AG20443 (cell line): ENCODE data around the gene RAB38.

Source experiments
- DNase-seq: peaks from one replicate; pipeline ENCODE4 v3.0.0; 2012; ENCODE audit warnings: low spot score, mixed read lengths

RAB38 gene

DNA sequence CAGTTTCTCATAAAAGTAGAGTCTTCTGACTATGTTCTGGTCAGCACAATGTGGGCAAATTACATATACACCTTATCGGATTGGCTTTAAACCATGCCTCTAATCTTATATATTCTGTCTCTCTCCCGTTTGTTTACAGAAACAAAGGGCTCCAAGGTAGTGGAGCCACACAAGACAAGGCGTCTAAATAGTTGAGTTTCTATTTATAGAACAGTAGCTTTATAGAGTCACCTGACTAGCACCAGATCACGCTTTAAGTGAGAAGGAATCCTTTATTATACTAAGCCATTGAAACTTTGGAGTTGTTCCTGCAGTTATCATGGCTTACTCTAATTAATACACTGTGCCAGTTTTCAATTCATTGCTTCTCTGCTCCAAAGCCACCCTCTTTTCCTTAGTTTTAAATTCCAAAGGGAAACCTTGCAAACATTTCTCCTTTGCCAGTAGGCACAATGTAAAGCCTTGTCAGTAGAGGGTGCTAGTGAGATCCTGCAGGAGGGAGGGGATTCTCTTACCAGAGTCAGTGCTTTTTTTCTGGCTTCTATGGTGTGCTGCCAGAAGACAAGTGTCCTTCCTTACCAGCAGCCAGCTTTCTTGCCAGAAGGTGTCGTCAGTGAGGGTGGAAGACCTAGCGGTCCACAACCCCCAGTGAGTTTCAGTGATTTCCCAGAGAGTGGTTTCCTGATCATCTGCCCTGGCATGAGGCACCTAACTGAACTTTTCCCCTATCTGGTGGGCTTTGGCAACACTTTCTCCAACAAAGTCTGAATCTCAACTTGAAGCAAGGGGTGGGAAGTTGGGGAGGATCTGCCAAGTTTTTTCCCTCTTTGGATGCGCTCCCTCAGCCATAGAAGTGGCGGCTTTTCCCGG lies 71.7 kb downstream of the RAB38 start:
- DNase-seq = peak; percentile 13

DNA sequence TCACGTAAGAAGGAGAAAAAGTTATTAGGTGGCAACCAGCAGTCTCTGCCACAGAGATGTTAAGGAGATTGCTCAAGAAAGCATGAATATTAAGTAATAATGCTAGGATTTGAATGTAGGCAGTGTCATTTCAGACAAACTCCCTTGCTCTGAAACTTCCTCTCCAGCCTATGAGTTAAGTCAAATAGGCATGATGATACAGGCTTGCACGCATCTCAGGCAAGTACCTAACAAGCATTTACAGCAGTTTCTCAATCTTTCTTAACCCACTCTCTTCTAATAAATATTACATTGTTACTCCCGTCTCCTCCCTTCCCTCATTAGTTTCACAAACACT lies 72.7 kb downstream of the RAB38 start:
- DNase-seq = peak; percentile 12

DNA sequence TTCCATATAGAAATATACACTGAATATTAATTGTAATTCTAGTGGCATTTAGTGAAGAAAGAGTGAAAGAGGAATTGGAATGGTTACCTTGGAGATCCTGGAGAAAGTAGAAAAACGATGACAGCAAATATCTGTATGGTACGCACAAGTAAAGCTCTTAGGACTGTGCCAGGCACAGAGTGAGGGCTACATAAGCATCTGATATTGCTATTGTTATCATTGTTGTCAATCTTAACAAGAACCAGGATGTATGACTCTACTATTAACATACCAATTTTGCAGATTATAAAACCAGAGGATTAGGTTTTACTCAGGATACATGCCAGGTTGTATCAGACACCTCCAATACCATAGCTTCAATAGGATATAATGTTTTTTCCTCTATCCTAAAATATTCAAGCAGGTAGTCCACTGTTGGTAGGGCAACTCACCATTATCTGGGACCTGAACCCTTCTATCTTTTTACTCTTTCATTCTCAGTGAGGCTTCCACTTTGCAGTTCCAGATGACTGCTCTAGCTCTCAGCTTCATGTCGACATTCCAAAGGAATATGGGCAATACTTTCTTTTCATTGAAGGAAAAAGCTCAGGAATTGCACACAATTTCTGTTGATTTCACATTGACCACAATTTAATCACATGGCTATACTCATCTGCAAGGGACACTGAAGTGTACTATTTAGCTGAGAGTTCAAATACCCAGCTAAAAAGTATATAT lies 73.2 kb downstream of the RAB38 start:
- no peak for DNase-seq

DNA sequence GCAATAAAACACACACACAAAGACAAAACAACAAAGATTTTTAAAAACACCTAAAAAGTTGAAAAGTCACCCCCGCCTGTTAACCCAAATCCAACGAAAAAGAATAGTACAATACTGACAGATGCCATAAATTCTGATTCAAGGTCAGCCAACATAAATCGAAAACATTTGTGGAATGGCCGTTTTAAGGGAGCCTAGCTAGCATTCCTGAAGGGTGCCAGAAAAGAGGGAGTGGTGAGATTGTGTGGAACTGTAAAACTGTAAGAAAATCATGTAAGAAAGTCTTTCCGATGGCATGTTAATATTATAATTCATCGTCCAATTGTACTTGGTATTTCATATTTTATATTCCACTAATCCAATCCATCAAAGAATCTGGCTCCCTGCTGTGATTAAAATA lies 75.1 kb downstream of the RAB38 start:
- DNase-seq = peak; percentile 21

DNA sequence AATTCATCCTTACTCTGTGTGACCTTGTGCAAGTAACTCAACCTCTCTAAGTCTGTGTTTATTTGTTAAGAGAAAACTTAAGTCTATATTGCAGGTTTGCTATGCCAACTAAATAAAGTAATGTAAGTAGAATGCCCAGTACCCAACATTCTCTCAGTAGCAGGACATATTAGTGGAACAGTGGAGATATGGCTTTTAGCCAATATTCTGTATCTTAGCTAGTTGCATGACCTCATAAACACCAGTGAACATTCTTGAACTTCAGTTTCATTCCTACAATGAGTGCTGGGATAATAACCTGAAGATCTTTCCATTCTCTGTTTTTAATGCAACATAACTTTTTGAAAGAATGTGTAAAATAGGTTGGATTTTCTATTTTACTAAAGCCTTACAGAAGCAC lies 77.0 kb downstream of the RAB38 start:
- DNase-seq = no peak

DNA sequence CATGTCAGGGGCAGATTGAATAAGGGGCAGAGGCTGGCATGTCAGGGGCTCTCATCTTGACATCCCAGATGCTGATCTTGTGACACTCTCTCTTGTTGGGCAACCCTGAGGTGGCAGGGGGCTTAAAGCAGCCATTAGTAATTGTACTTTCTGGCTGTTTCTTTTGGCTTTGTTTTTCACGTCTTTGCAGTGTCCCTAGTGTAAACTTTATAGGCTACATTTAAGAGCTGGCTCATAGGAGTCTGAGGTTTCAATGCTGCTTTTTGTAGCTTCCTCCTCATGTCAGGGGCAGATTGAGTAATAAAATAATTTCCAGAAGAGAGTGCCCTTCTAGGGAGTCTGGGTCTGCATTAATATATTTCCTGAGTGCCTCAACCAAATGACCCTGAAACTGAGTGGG lies 86.1 kb downstream of the RAB38 start:
- DNase-seq = no peak

DNA sequence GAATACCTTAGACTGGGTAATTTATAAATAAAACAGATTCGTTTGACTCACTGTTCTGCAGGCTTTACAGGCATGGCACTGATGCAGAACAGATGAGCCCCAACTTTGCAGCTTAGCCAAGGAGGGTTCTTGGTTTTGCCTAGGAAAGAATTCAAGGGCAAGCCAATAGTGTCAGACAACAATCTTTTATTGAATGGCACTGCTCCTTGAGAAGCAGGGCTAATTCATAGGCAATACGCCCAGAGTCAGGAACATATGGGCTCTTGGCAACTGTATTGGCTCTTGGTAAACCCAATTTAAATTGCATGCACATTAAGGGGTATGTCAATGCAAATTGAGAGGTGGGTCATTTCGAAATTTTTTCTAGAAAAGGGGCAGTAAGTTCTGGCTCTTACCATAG lies 87.9 kb downstream of the RAB38 start:
- no peak for DNase-seq

DNA sequence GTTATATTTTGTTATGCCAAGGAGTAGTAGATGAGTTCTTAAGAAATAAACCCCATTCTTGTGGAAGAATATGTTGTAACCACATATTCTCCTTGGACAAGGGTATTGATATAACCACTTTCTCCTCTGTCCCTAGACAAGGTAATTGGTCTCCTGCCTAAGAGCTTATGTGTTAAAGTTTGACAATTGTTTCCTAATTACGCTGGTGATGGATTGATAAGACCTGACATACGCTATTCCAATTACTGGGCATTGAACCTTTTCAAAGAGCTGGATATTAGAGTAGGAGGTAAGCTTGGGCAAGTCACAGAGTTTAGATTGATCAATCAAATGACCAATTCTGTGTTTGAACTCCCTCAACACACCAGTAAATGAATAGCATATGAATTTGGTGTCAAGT lies 88.9 kb downstream of the RAB38 start:
- no peak for DNase-seq

DNA sequence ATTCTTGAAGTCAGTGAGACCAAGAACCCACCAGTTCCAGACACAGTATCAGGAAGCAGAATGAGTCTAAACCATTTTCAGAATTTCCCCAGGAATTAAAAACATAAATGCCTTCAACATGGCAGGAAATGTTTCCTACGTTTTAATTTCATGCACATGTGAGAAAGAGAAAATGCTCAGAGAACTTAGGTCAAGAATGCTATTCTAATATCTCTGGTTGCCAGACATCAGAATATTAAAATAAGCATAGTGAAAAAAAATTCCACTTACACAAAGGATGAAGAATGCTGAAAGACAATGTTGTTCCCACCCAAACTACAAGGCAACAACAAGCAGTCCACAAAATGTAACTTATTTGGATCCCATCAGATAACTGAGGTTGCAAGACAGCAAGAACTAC lies 104.8 kb downstream of the RAB38 start:
- no peak for DNase-seq

DNA sequence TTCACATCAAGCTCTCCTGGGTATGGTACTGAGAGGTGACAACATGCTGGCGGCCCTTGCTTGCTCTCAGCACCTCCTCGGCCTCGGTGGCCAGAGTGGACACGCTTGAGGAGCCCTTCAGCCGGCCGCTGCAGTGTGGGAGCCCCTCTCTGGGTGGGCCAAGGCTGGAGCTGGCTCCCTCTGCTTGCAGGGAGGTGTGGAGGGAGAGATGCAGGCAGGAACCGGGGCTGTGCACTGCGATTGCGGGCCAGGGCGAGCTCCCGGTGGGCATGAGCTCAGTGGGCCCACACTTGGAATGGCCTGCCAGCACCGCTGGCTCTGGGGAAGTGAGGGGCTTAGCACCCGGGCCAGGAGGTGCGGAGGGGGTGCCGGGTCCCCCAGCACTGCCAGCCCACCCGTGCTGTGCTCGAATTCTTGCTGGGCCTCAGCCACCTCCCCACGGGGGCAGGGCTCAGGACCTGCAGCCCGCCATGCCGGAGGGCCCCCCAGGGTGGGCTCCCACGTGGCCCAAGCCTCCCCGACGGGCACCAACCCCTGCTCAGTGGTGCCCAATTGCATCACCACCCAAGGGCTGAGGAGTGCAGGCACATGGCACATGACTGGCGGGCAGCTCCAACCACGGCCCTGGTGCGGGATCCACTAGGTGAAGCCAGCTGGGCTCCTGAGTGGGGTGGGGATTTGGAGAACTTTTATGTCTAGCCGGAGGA lies 106.2 kb downstream of the RAB38 start:
- DNase-seq = no peak

DNA sequence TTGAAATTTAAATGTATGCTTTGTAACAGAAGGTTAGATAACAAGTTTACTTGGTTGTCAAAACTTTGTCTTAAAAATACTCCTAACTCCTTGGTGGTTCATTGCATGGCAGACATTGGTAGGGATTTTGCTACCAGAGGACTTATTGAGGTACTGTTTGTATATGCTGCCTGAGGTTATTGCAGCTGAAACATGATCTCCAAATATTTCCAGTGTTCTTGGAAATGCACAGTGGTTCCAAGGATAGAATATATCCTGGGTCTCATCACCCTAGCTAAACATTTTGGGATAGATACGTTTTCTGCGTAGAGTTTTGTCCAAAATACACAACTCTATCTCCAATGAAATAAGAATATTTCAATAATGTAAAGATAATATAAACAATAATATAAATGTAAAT lies 109.2 kb downstream of the RAB38 start:
- DNase-seq = no peak

DNA sequence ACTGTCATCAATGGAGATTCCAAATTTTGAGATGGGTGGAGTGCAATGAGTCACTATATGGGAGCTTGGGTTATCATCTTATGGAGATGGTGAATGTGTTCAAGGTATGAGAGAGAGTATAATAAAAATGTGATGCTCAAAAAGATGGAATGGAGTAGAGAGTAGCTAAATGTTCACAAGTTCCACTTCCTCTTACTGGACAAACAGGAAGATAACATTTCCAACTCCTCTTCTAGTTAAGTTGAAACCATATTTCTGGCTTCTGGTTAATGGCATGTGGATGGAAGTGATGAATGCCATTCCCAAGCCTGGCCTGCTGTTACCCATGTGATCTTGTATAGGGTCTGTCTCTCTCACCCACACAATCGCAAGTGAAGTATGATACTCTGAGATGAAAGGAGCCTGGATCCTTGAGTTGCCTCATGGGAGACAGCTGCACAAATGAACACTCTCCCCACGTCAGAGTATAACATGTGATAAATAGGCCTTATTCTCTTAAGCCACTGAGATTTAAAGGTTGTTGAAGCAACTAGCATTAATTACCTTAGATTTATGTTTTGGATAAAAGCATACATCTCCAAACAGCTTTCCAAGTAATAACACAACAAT lies 111.0 kb downstream of the RAB38 start:
- no peak for DNase-seq
